K562 (cell line): ENCODE measurements around the gene DBNDD1. TPM values are rescaled to one million over a fixed set of nuclear protein-coding genes. Genes with fewer than 3 reads are reported as not detected.

Source experiments
- ARID3A ChIP-seq: IDR thresholded peaks from 2 replicates; pipeline ENCODE4 v1.6.1; 2012; ENCODE audit warnings: low read depth, low read length, improper control_type of control experiment, borderline replicate concordance
- CLOCK ChIP-seq: fragments of 250-450 bp; sonication (Bioruptor Pico); IDR thresholded peaks from 2 replicates; pipeline ENCODE4 v1.4.0; 2020; ENCODE audit warnings: mild to moderate bottlenecking, moderate library complexity, borderline replicate concordance
- CREB3 ChIP-seq: fragments of 450-650 bp; conservative IDR thresholded peaks from 2 replicates; pipeline ENCODE4 v1.6.1; 2016; ENCODE audit warnings: missing genetic modification characterization, low read depth, mild to moderate bottlenecking, missing compliant biosample characterization, moderate library complexity
- ILF3 ChIP-seq: fragments of 450-650 bp; IDR thresholded peaks from 2 replicates; pipeline ENCODE4 v1.6.1; 2018; ENCODE audit warnings: antibody characterized with exemption, mild to moderate bottlenecking, moderate library complexity, borderline replicate concordance
- KLF16 ChIP-seq: IDR thresholded peaks from 2 replicates; pipeline ENCODE4 v1.6.1; 2016; ENCODE audit warnings: antibody characterized with exemption
- STAT5B ChIP-seq: fragments of 250-450 bp; sonication (Bioruptor Pico); IDR thresholded peaks from 2 replicates; pipeline ENCODE4 v1.8.0; 2021; ENCODE audit warnings: mild to moderate bottlenecking, inconsistent platforms
- polyA plus RNA-seq, 8 experiments: library from polyadenylated mRNA; depleted of rRNA in 4 of 8; stranded (reverse) in 5 of 8; unstranded in 3 of 8; fragments of >200 nt; fragmentation: Nextera tagmentation in 2 of 8; fragmentation: Illumina TruSeq in 1 of 8; extraction: Ambion mirVana in 2 of 8; extraction: Trizol in 1 of 8; gene quantifications; 2 replicates each; pipeline versions ENCODE4 v1.2.1 to v1.2.3, GENCODE V29; 2011 to 2014; ENCODE audit warnings: inconsistent platforms in 1 of 8, missing spikeins in 1 of 8
- total RNA-seq, 7 experiments: library from RNA; depleted of rRNA in 6 of 7; stranded (reverse); fragments of >200 nt in 6 of 7; fragmentation: Illumina TruSeq in 2 of 7; extraction: Trizol in 2 of 7; gene quantifications; 2 replicates each; pipeline versions ENCODE4 v1.2.1 to v1.2.3, GENCODE V29; 2011 to 2021; ENCODE audit warnings: low replicate concordance in 1 of 7
- TF ChIP-seq, protein P1 (sequence below): sonication (generic); formaldehyde crosslinking; IDR thresholded peaks from 2 replicates; pipeline ENCODE4 v1.8.1; 2022; ENCODE audit warnings: missing genetic modification reagents

DBNDD1 gene
- total and polyA plus RNA-seq, 9 of the 15 experiments (the other 6 are each of a cell fraction or from before 2014, with no cell fraction given), result 0.55 to 13.0 (median 5.8) TPM

DNA sequence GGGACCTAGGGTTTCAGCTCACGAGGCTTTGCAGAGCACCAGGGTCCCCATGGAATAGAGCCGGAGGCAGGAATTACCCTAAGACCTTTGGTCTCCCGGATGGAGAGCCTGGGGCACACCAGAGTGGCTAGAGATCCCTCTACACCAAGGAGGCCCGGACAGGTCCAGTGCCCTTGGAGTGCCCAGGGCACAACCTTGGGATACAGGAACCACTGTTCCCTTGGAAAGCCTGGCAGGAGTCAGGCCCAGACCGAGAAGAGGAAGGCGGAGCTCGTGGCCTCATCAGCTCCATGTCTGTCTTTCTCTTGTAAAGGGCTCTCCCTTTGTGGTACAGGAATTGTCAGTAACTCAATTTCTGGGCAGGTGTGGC is 3.8 kb upstream of the DBNDD1 start (continued):
- TF ChIP-seq, protein P1, sequence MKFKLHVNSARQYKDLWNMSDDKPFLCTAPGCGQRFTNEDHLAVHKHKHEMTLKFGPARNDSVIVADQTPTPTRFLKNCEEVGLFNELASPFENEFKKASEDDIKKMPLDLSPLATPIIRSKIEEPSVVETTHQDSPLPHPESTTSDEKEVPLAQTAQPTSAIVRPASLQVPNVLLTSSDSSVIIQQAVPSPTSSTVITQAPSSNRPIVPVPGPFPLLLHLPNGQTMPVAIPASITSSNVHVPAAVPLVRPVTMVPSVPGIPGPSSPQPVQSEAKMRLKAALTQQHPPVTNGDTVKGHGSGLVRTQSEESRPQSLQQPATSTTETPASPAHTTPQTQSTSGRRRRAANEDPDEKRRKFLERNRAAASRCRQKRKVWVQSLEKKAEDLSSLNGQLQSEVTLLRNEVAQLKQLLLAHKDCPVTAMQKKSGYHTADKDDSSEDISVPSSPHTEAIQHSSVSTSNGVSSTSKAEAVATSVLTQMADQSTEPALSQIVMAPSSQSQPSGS (CRISPR knock-in tag), result no peak
- TF ChIP-seq CLOCK (CRISPR knock-in tag), result no peak
- no peak for TF ChIP-seq STAT5B (CRISPR knock-in tag)
- TF ChIP-seq ILF3, result no peak
- no peak for TF ChIP-seq CREB3 (tag)
- no peak for TF ChIP-seq KLF16
- TF ChIP-seq ARID3A, result no peak
